HepG2 (cell line): ENCODE data around the gene CPB1.

ENCODE experiments used
- CEBPB ChIP-seq: IDR thresholded peaks from 2 replicates; pipeline ENCODE4 v1.6.1; 2011; ENCODE audit warnings: low read depth, low read length, improper control_type of control experiment, borderline replicate concordance
- MYC ChIP-seq: sonication (generic); formaldehyde crosslinking; IDR thresholded peaks from 2 replicates; pipeline ENCODE4 v1.9.0; 2021; ENCODE audit warnings: missing genetic modification reagents, borderline replicate concordance
- NFE2L1 ChIP-seq: sonication (generic); formaldehyde crosslinking; IDR thresholded peaks from 2 replicates; pipeline ENCODE4 v1.4.0; 2020; ENCODE audit warnings: missing genetic modification reagents, mild to moderate bottlenecking, borderline replicate concordance
- ZBTB3 ChIP-seq: sonication (generic); formaldehyde crosslinking; IDR thresholded peaks from 2 replicates; pipeline ENCODE4 v1.4.0; 2020; ENCODE audit warnings: low read depth, mild to moderate bottlenecking, moderate library complexity, missing genetic modification reagents, borderline replicate concordance

DNA sequence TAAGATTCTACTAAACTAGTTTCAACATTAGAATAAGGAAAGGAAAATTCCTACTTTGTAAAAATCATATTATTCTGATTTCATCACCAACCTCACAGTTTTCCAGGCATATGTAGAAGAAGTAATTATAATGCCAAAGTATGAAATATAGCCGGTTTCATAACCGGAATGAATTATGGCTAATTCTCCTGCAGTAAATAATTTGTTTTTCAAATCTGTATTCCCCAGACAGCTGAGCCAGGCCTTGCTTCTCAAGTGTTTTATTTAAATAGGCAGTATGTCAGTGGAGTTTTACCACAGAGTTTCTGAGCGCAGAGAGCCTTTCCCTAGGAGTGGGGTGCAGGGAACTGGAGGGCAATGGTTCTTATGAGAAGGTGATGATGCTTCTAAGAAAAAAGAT lies 28.8 kb downstream of the CPB1 start:
- TF ChIP-seq NFE2L1 (no peak), CEBPB (no peak), ZBTB3 (no peak), MYC (CRISPR knock-in tag) (no peak)
